H1 (cell line): ENCODE measurements around the gene TRIM9. TPM values are rescaled to one million over a fixed set of nuclear protein-coding genes. Genes with fewer than 3 reads are reported as not detected.

Experiments
- CTCF ChIA-PET: fragments of 300-600 bp; sonication (Branson Sonifier 250); formaldehyde crosslinking; loops from one replicate; lab custom pipeline; 2021; ENCODE audit not compliant: partially characterized antibody; lab: Charles Lee
- POLR2A ChIA-PET: fragments of 300-600 bp; sonication (Branson Sonifier 250); formaldehyde crosslinking; loops from one replicate; lab custom pipeline; 2021; ENCODE audit warnings: inconsistent platforms; ENCODE audit not compliant: partially characterized antibody; lab: Charles Lee
- DNase-seq, 2 experiments: peaks; one replicate each; pipeline versions ENCODE4 v3.0.0 to v3.0.0-alpha.2; 2010 to 2022; ENCODE audit warnings: low spot score in 2 of 2, low read depth in 1 of 2, mixed read lengths in 1 of 2
- FAIRE-seq: peaks from 2 replicates; lab custom pipeline; 2011; peaks lifted over from hg19 to GRCh38; lab: Jason Lieb, UNC
- H2AFZ ChIP-seq: 2 replicates; pipeline ENCODE4 v1.8.1; 2012; ENCODE audit warnings: low read length, inconsistent platforms
- H2AK5ac ChIP-seq: 2 replicates; pipeline ENCODE4 v1.6.1; 2013; ENCODE audit warnings: low read depth, low read length
- H2BK120ac ChIP-seq: replicated peaks from 2 replicates; pipeline ENCODE3; 2013; ENCODE audit warnings: low read depth, low read length, inconsistent platforms
- H2BK12ac ChIP-seq: 2 replicates; pipeline ENCODE4 v1.6.1; 2013; ENCODE audit warnings: low read depth, low read length
- H2BK15ac ChIP-seq: 2 replicates; pipeline ENCODE4 v1.6.1; 2013; ENCODE audit warnings: low read length
- H2BK20ac ChIP-seq: 2 replicates; pipeline ENCODE4 v1.6.1; 2013; ENCODE audit warnings: low read length
- H2BK5ac ChIP-seq: 2 replicates; pipeline ENCODE4 v1.6.1; 2013; ENCODE audit warnings: low read depth, low read length
- H3K14ac ChIP-seq: 2 replicates; pipeline ENCODE4 v1.6.1; 2013; ENCODE audit warnings: inconsistent platforms; ENCODE audit not compliant: insufficient read length
- H3K18ac ChIP-seq: 2 replicates; pipeline ENCODE4 v1.6.1; 2013; ENCODE audit warnings: low read length; ENCODE audit errors: extremely low read depth
- H3K23ac ChIP-seq: 2 replicates; pipeline ENCODE4 v1.6.1; 2013; ENCODE audit warnings: inconsistent platforms; ENCODE audit not compliant: insufficient read length
- H3K23me2 ChIP-seq: 2 replicates; pipeline ENCODE4 v1.6.1; 2013; ENCODE audit warnings: low read depth, low read length
- H3K27ac ChIP-seq: 2 replicates; pipeline ENCODE4 v1.6.1; 2011; ENCODE audit warnings: low read depth, low read length, inconsistent platforms
- H3K27me3 ChIP-seq, 4 experiments: replicated peaks in 1 of 4; 1 replicate in 1 of 4; 2 replicates in 3 of 4; pipeline versions ENCODE4 v1.6.1 to v1.8.1; 2011 to 2013; ENCODE audit warnings: low read length in 3 of 4, mild to moderate bottlenecking in 3 of 4, inconsistent platforms in 2 of 4, mixed read lengths in 2 of 4, moderate library complexity in 1 of 4; ENCODE audit not compliant: control insufficient read depth in 3 of 4, insufficient read depth in 3 of 4; ENCODE audit errors: extremely low read depth in 1 of 4
- H3K36me3 ChIP-seq, 4 experiments: 2 replicates each; pipeline versions ENCODE4 v1.6.1 to v1.8.1; 2011 to 2013; ENCODE audit warnings: mild to moderate bottlenecking in 4 of 4, low read length in 3 of 4, moderate library complexity in 2 of 4, control low read depth in 1 of 4, inconsistent platforms in 1 of 4; ENCODE audit not compliant: insufficient read depth in 4 of 4, control insufficient read depth in 2 of 4
- H3K4ac ChIP-seq: replicated peaks from 2 replicates; pipeline ENCODE3; 2013; ENCODE audit warnings: low read length, low read depth, mixed read lengths, inconsistent platforms; ENCODE audit not compliant: insufficient read length
- H3K4me1 ChIP-seq, 4 experiments: replicated peaks in 1 of 4; 1 replicate in 1 of 4; 2 replicates in 3 of 4; pipeline versions ENCODE4 v1.6.1 to v1.8.1; 2011 to 2013; ENCODE audit warnings: low read length in 3 of 4, inconsistent platforms in 2 of 4, mixed read lengths in 1 of 4; ENCODE audit not compliant: insufficient read depth in 4 of 4, control insufficient read depth in 3 of 4
- H3K4me2 ChIP-seq, 2 experiments: 2 replicates each; pipeline versions ENCODE4 v1.6.1 to v1.8.1; 2011 to 2013; ENCODE audit warnings: low read depth in 2 of 2, low read length in 2 of 2, control low read depth in 1 of 2, inconsistent platforms in 1 of 2, mild to moderate bottlenecking in 1 of 2; ENCODE audit not compliant: insufficient read depth in 1 of 2
- H3K4me3 ChIP-seq, 4 experiments: fragments of 200-600, 300-600 bp in 1 of 4; sonication (generic), shearing (Covaris generic), sonication (Bioruptor Twin) in 1 of 4; 2 replicates each; pipeline versions ENCODE4 v1.5.1 to v1.8.1; 2011 to 2016; ENCODE audit warnings: low read length in 4 of 4, low read depth in 3 of 4, control low read depth in 2 of 4, inconsistent platforms in 2 of 4, mild to moderate bottlenecking in 2 of 4, mixed read lengths in 1 of 4, moderate library complexity in 1 of 4; ENCODE audit not compliant: insufficient read depth in 2 of 4; ENCODE audit errors: extremely low read depth in 1 of 4
- H3K56ac ChIP-seq: replicated peaks from 2 replicates; pipeline ENCODE3; 2013; ENCODE audit warnings: low read depth, mild to moderate bottlenecking, mixed read lengths, low read length, inconsistent platforms; ENCODE audit not compliant: insufficient read length
- H3K79me1 ChIP-seq: 2 replicates; pipeline ENCODE4 v1.6.1; 2013; ENCODE audit warnings: low read depth, low read length, control low read depth
- H3K79me2 ChIP-seq, 2 experiments: 2 replicates each; pipeline versions ENCODE4 v1.6.1 to v1.8.1; 2012 to 2013; ENCODE audit warnings: low read length in 2 of 2, mild to moderate bottlenecking in 2 of 2, inconsistent platforms in 1 of 2; ENCODE audit not compliant: insufficient read depth in 2 of 2, control insufficient read depth in 1 of 2
- H3K9ac ChIP-seq, 4 experiments: replicated peaks in 1 of 4; 1 replicate in 1 of 4; 2 replicates in 3 of 4; pipeline versions ENCODE4 v1.6.1 to v1.8.1; 2011 to 2013; ENCODE audit warnings: low read depth in 3 of 4, low read length in 3 of 4, control low read depth in 2 of 4, mild to moderate bottlenecking in 2 of 4, moderate library complexity in 2 of 4, inconsistent platforms in 1 of 4; ENCODE audit errors: extremely low read depth in 1 of 4
- H3K9me3 ChIP-seq, 2 experiments: 2 replicates each; pipeline versions ENCODE4 v1.6.1 to v1.8.1; 2012 to 2013; ENCODE audit warnings: mild to moderate bottlenecking in 2 of 2, moderate library complexity in 2 of 2, control low read depth in 1 of 2, inconsistent platforms in 1 of 2, low read depth in 1 of 2, low read length in 1 of 2, mixed read lengths in 1 of 2; ENCODE audit not compliant: insufficient read depth in 2 of 2
- H4K20me1 ChIP-seq, 2 experiments: replicated peaks in 1 of 2; 2 replicates each; pipeline versions ENCODE3 to v1.8.1; 2011 to 2013; ENCODE audit warnings: inconsistent platforms in 2 of 2, low read length in 2 of 2, mild to moderate bottlenecking in 1 of 2; ENCODE audit not compliant: insufficient read depth in 2 of 2, control insufficient read depth in 1 of 2
- H4K5ac ChIP-seq: 2 replicates; pipeline ENCODE4 v1.6.1; 2013; ENCODE audit warnings: low read length, low read depth, mixed read lengths, inconsistent platforms; ENCODE audit not compliant: insufficient read length
- H4K8ac ChIP-seq: 2 replicates; pipeline ENCODE4 v1.8.0; 2013; ENCODE audit warnings: mild to moderate bottlenecking, moderate library complexity, low read length, inconsistent platforms; ENCODE audit not compliant: insufficient read depth; ENCODE audit errors: extremely low read depth
- H4K91ac ChIP-seq: replicated peaks from 2 replicates; pipeline ENCODE3; 2013; ENCODE audit warnings: low read length, mixed read lengths, inconsistent platforms; ENCODE audit not compliant: insufficient read length
- ATF2 ChIP-seq: IDR thresholded peaks from 2 replicates; pipeline ENCODE4 v1.6.1; 2012; ENCODE audit warnings: low read length, inconsistent platforms
- CEBPB ChIP-seq: IDR thresholded peaks from 2 replicates; pipeline ENCODE4 v1.6.1; 2012; ENCODE audit warnings: low read depth, low read length
- EZH2 ChIP-seq: fragments of 200-600 bp; sonication (generic); IDR thresholded peaks from 2 replicates; pipeline ENCODE4 v1.7.1; 2012; ENCODE audit warnings: low read depth, mild to moderate bottlenecking, moderate library complexity, low read length, inconsistent platforms; ENCODE audit not compliant: severe bottlenecking
- RFX5 ChIP-seq: IDR thresholded peaks from 2 replicates; pipeline ENCODE4 v1.6.1; 2011; ENCODE audit warnings: low read depth, low read length, improper control_type of control experiment, borderline replicate concordance
- SAP30 ChIP-seq: fragments of 300-600 bp; sonication (generic); IDR thresholded peaks from 2 replicates; pipeline ENCODE4 v1.7.1; 2012; ENCODE audit warnings: low read length, moderate library complexity, mild to moderate bottlenecking, inconsistent platforms; ENCODE audit not compliant: insufficient read depth, insufficient replicate concordance
- TCF12 ChIP-seq: IDR thresholded peaks from 2 replicates; pipeline ENCODE4 v1.6.1; 2011; ENCODE audit warnings: low read depth, mild to moderate bottlenecking, low read length
- whole genome bisulfite sequencing, 2 experiments: shearing (Covaris generic) in 1 of 2; methylation state at CpG; one replicate each; pipeline versions ENCODE4 v1.1.6 to v1.1.7; 2013 to 2015; ENCODE audit warnings: low lambda C conversion rate in 2 of 2, mixed read lengths in 2 of 2, inconsistent platforms in 1 of 2, low coverage in 1 of 2, missing lambda C conversion rate in 1 of 2; ENCODE audit not compliant: insufficient replicate concordance in 2 of 2, insufficient coverage in 1 of 2, insufficient read length in 1 of 2; ENCODE audit errors: extremely low coverage in 1 of 2, missing lambda C conversion rate in 1 of 2; 5-methylcytosine and 5-hydroxymethylcytosine counted together
- polyA plus RNA-seq, 7 experiments: library from polyadenylated mRNA; depleted of rRNA in 3 of 7; stranded (reverse) in 5 of 7; unstranded in 2 of 7; fragments of >200 nt in 5 of 7; fragments of 200-250 nt in 2 of 7; gene quantifications; 1 replicate in 5 of 7; 2 replicates in 1 of 7; 4 replicates in 1 of 7; pipeline versions ENCODE4 v1.2.1 to v1.2.3, GENCODE V29; 2011 to 2013; ENCODE audit warnings: missing spikeins in 2 of 7, mixed read lengths in 2 of 7
- total RNA-seq: library from RNA; stranded (reverse); fragmentation: NEBNext Ultra II Directional; extraction: Animal tissue kit (Norgen Biotek cat#: 25700); gene quantifications from 2 replicates; pipeline ENCODE4 v1.2.1, GENCODE V29; 2021

The TRIM9 gene
- total and polyA plus RNA-seq, 2 of the 8 experiments (the other 6 are each of a cell fraction or from before 2014, with no cell fraction given) = 2.7 to 5.4 TPM

GRCh38 chr14:51084962-51085361 lies 9.9 kb downstream of the TRIM9 start:
- H2BK5ac ChIP-seq = no peak overlapping the region
- H3K79me1 ChIP-seq = no peaks in the 10 kb centered on the region
- no peak overlapping the region for H3K4ac ChIP-seq
- H4K91ac ChIP-seq = no peak overlapping the region
- no peak for DNase-seq
- FAIRE-seq = no peak
- no peaks in the 10 kb centered on the region for H3K23me2 ChIP-seq
- H4K8ac ChIP-seq = no peak overlapping the region
- WGBS, 2 experiments = 92% methylated on average over 3 of the region's 3 CpGs; no CpG with 5 or more reads in 1 of the 2 experiments
- no peak for TF ChIP-seq ATF2
- no peak for TF ChIP-seq SAP30
- TF ChIP-seq EZH2 = no peak
- no peak for TF ChIP-seq CEBPB
- no peak for TF ChIP-seq RFX5
- no peak for TF ChIP-seq TCF12
- no peak overlapping the region for H4K5ac ChIP-seq
- no peak overlapping the region for H2BK12ac ChIP-seq
- ChIA-PET CTCF (interaction anchor here (1.1 to 1.3 kb wide), 2 partner anchors 13 to 20 kb away, joined by 3 read pairs; no protein-coding TSS in a partner anchor), POLR2A (no interaction called here)
- H3K56ac ChIP-seq = no peak overlapping the region
- H3K14ac ChIP-seq = no peak overlapping the region
- H2BK120ac ChIP-seq = no peak overlapping the region
- no peak overlapping the region for H2BK20ac ChIP-seq
- no peak overlapping the region for H3K4me2 ChIP-seq
- no peaks in the 10 kb centered on the region for H3K36me3 ChIP-seq
- peaks cover 0 to 4% (median 2%) of the 10 kb centered on the region in 4 experiments; a peak in 2 of 7 replicates for H3K4me1 ChIP-seq
- H4K20me1 ChIP-seq = no peaks in the 10 kb centered on the region
- no peak overlapping the region for H2BK15ac ChIP-seq
- H3K9me3 ChIP-seq = no peaks in the 10 kb centered on the region
- H3K23ac ChIP-seq = no peak overlapping the region
- no peaks in the 10 kb centered on the region for H3K79me2 ChIP-seq
- H3K4me3 ChIP-seq = no peak overlapping the region
- no peaks in the 10 kb centered on the region for H3K27me3 ChIP-seq
- no peak overlapping the region for H2AK5ac ChIP-seq
- no peak overlapping the region for H3K18ac ChIP-seq
- H2AFZ ChIP-seq = no peak overlapping the region
- H3K9ac ChIP-seq = no peak overlapping the region
- no peak overlapping the region for H3K27ac ChIP-seq
